ENCODE measurements around the gene B3GALT5. TPM values are rescaled to one million over a fixed set of nuclear protein-coding genes. Genes with fewer than 3 reads are reported as not detected.

B3GALT5 gene
- total and polyA plus RNA-seq, 2 of the 4 experiments (the other 2 are of a cell fraction), result 0.05 to 0.18 TPM

DNA sequence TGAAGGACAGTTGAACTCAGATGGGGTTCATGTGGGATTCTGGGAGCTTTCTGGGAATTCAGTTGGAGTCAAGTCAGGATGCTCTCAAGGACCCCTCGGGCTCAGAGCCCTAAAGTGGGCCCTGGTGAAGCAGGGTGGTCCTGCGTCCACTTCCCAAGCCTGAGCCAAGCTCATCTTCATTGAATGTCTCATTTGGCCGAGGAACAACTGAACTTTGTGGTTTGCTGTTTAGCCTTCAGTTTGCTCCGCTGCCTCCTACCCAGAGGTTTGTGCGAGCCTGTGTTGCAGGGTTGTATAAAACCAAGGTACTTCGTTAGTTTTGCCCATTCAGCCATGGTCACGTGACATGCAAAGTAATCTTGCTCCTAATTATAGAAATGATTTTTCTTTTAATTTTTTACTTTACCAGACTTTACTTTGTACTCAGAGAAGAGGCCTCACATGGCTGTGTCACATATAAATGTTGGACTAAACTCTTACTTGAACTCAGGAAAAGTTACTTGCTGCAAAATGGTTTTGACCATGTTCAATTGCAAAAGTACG is 49.7 kb downstream of the B3GALT5 start:
- Histone ChIP-seq H3K56ac (ENCODE audit: extremely low read depth, insufficient read depth, low read length) (no peak overlapping the region), H3K9ac (ENCODE audit: low read depth, low read length) (no peak overlapping the region), H3K9me1 (ENCODE audit: insufficient read depth, low read length) (no peaks in the 10 kb centered on the region), H3K36me3 (ENCODE audit: control insufficient read depth, insufficient read depth, low read length) (no peaks in the 10 kb centered on the region), H3K79me1 (ENCODE audit: low read depth in 1 of 2, low read length in 2 of 2) (no peaks in the 10 kb centered on the region), H3K4ac (ENCODE audit: low read depth, low read length) (no peak overlapping the region), H3K4me1 (ENCODE audit: control insufficient read depth, insufficient read depth, low read length) (no peaks in the 10 kb centered on the region; the same call in 1 of the 2 replicates), H3K9me3 (ENCODE audit: control insufficient read depth, insufficient read depth, low read length) (peaks cover 1% of the 10 kb centered on the region; the same call in 1 of the 2 replicates), H3K27ac (ENCODE audit: insufficient read depth, low read length) (no peak overlapping the region), H3K4me3 (ENCODE audit: insufficient read depth, low read depth, low read length) (no peak overlapping the region), H2AK9ac (replicated peaks; ENCODE audit: low read depth, low read length, poor library complexity) (no peak overlapping the region), H3K14ac (replicated peaks; ENCODE audit: low read depth, low read length) (no peak overlapping the region), H2AFZ (replicated peaks; ENCODE audit: low read length, poor library complexity) (no peak overlapping the region), H4K8ac (ENCODE audit: low read depth in 2 of 2, low read length in 2 of 2) (no peak overlapping the region), H4K91ac (ENCODE audit: insufficient read depth, low read depth, low read length) (no peak overlapping the region), H3K23ac (ENCODE audit: low read depth, low read length) (no peak overlapping the region), H2AK5ac (ENCODE audit: low read depth, low read length) (no peak overlapping the region), H4K5ac (ENCODE audit: low read depth, low read length) (no peak overlapping the region), H2BK120ac (ENCODE audit: low read depth, low read length) (no peak overlapping the region; the same call in 1 of the 2 replicates), H2BK20ac (ENCODE audit: low read depth, low read length) (no peak overlapping the region), H3K27me3 (ENCODE audit: control insufficient read depth, insufficient read depth, low read length) (no peaks in the 10 kb centered on the region), H3K4me2 (ENCODE audit: low read depth, low read length) (no peak overlapping the region), H2BK5ac (ENCODE audit: low read depth, low read length, poor library complexity, severe bottlenecking) (no peak overlapping the region), H3K18ac (ENCODE audit: low read depth, low read length) (no peak overlapping the region), H4K20me1 (ENCODE audit: insufficient read depth, low read length) (no peaks in the 10 kb centered on the region), H2BK15ac (ENCODE audit: low read depth, low read length) (no peak overlapping the region)
- ChIA-PET CTCF (no interaction called here), POLR2A (ENCODE audit: unreplicated experiment) (no interaction called here)
- 83% methylated on average over 2 of the region's 8 CpGs; no CpG with 5 or more reads in 1 of the 2 experiments for WGBS, 2 experiments (ENCODE audit: extremely low coverage in 2 of 2, insufficient read length in 1 of 2)
- dilution Hi-C loops (cut with HindIII; ENCODE audit: low sequenced_read_pairs, unreplicated experiment), result no loop called here
- DNase-seq (no peak), ATAC-seq (ENCODE audit: low read depth) (no peak)
- in situ Hi-C loops (cut with MboI; ENCODE audit: low sequenced_read_pairs), result no loop called here
- no TSS peak for BruUV-seq (replicated peaks)
- intact Hi-C loops (cut with micrococcal nuclease), result no loop called here
- TF ChIP-seq MXI1 (IDR thresholded peaks at IDR 0.05; ENCODE audit: borderline replicate concordance, low read depth, low read length), result no peak
- no peak for TF ChIP-seq RCOR1 (IDR thresholded peaks at IDR 0.05; ENCODE audit: insufficient replicate concordance, low read length)
- TF ChIP-seq CEBPB (IDR thresholded peaks at IDR 0.05; ENCODE audit: low read depth, low read length), result no peak
- no peak for TF ChIP-seq BHLHE40 (IDR thresholded peaks at IDR 0.05; ENCODE audit: low read depth, low read length)
- no peak for TF ChIP-seq RAD21 (IDR thresholded peaks at IDR 0.05; ENCODE audit: low read length)
- no peak for TF ChIP-seq NFE2L2 (IDR thresholded peaks at IDR 0.05; ENCODE audit: low read depth, low read length)
- TF ChIP-seq, protein P1, sequence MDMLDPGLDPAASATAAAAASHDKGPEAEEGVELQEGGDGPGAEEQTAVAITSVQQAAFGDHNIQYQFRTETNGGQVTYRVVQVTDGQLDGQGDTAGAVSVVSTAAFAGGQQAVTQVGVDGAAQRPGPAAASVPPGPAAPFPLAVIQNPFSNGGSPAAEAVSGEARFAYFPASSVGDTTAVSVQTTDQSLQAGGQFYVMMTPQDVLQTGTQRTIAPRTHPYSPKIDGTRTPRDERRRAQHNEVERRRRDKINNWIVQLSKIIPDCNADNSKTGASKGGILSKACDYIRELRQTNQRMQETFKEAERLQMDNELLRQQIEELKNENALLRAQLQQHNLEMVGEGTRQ (IDR thresholded peaks at IDR 0.05; ENCODE audit: low read depth, low read length), result no peak
- TF ChIP-seq RFX5 (IDR thresholded peaks at IDR 0.05; ENCODE audit: low read depth, low read length), result no peak
- TF ChIP-seq SMC3 (IDR thresholded peaks at IDR 0.05; ENCODE audit: low read depth, low read length), result no peak
- no peak for TF ChIP-seq POLR2A (IDR thresholded peaks at IDR 0.05; ENCODE audit: low read depth, low read length)
- TF ChIP-seq, protein P2, sequence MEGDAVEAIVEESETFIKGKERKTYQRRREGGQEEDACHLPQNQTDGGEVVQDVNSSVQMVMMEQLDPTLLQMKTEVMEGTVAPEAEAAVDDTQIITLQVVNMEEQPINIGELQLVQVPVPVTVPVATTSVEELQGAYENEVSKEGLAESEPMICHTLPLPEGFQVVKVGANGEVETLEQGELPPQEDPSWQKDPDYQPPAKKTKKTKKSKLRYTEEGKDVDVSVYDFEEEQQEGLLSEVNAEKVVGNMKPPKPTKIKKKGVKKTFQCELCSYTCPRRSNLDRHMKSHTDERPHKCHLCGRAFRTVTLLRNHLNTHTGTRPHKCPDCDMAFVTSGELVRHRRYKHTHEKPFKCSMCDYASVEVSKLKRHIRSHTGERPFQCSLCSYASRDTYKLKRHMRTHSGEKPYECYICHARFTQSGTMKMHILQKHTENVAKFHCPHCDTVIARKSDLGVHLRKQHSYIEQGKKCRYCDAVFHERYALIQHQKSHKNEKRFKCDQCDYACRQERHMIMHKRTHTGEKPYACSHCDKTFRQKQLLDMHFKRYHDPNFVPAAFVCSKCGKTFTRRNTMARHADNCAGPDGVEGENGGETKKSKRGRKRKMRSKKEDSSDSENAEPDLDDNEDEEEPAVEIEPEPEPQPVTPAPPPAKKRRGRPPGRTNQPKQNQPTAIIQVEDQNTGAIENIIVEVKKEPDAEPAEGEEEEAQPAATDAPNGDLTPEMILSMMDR (conservative IDR thresholded peaks at IDR 0.05; ENCODE audit: low read depth, low read length), result no peak
- TF ChIP-seq, protein P3, sequence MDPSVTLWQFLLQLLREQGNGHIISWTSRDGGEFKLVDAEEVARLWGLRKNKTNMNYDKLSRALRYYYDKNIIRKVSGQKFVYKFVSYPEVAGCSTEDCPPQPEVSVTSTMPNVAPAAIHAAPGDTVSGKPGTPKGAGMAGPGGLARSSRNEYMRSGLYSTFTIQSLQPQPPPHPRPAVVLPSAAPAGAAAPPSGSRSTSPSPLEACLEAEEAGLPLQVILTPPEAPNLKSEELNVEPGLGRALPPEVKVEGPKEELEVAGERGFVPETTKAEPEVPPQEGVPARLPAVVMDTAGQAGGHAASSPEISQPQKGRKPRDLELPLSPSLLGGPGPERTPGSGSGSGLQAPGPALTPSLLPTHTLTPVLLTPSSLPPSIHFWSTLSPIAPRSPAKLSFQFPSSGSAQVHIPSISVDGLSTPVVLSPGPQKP (IDR thresholded peaks at IDR 0.05; ENCODE audit: borderline replicate concordance, low read depth, low read length), result no peak
- TF ChIP-seq MAFK (IDR thresholded peaks at IDR 0.05; ENCODE audit: low read depth, low read length), result no peak
- TF ChIP-seq CHD1 (IDR thresholded peaks at IDR 0.05; ENCODE audit: low read depth, low read length), result no peak
- TF ChIP-seq FOS (IDR thresholded peaks at IDR 0.05; ENCODE audit: low read depth, low read length), result no peak
- no peak for TF ChIP-seq MAZ (IDR thresholded peaks at IDR 0.05; ENCODE audit: borderline replicate concordance, low read depth, low read length)
